Ishikawa (cell line): ENCODE data around the gene NAV1.

ENCODE experiments used
- CEBPB ChIP-seq: IDR thresholded peaks from 2 replicates; pipeline ENCODE4 v1.6.1; 2012
- CREB1 ChIP-seq: IDR thresholded peaks from 2 replicates; pipeline ENCODE4 v1.6.1; 2012; ENCODE audit warnings: low read depth
- EGR1 ChIP-seq: IDR thresholded peaks from 2 replicates; pipeline ENCODE4 v1.6.1; 2012
- EP300 ChIP-seq: IDR thresholded peaks from 2 replicates; pipeline ENCODE4 v1.6.1; 2012; ENCODE audit warnings: borderline replicate concordance
- FOXM1 ChIP-seq: IDR thresholded peaks from 2 replicates; pipeline ENCODE4 v1.6.1; 2012; ENCODE audit warnings: low read depth, borderline replicate concordance
- NFIC ChIP-seq: IDR thresholded peaks from 2 replicates; pipeline ENCODE4 v1.6.1; 2012
- RAD21 ChIP-seq: IDR thresholded peaks from 2 replicates; pipeline ENCODE4 v1.6.1; 2012; ENCODE audit warnings: low read depth
- TAF1 ChIP-seq: IDR thresholded peaks from 2 replicates; pipeline ENCODE4 v1.6.1; 2012; ENCODE audit warnings: low read depth, mild to moderate bottlenecking
- TCF12 ChIP-seq: IDR thresholded peaks from 2 replicates; pipeline ENCODE4 v1.6.1; 2012; ENCODE audit warnings: low read depth
- TEAD4 ChIP-seq: IDR thresholded peaks from 2 replicates; pipeline ENCODE4 v1.6.1; 2012
- YY1 ChIP-seq: IDR thresholded peaks from 2 replicates; pipeline ENCODE4 v1.6.1; 2012; ENCODE audit warnings: low read depth
- ZBTB7A ChIP-seq: IDR thresholded peaks from 2 replicates; pipeline ENCODE4 v1.6.1; 2012; ENCODE audit warnings: low read depth
- TF ChIP-seq, protein P1 (sequence below): IDR thresholded peaks from 2 replicates; pipeline ENCODE4 v1.6.1; 2012
- TF ChIP-seq, protein P2 (sequence below): IDR thresholded peaks from 2 replicates; pipeline ENCODE4 v1.6.1; 2012
- TF ChIP-seq, protein P3 (sequence below): IDR thresholded peaks from 2 replicates; pipeline ENCODE4 v1.6.1; 2012; ENCODE audit warnings: low read depth, mild to moderate bottlenecking

Gene NAV1

DNA sequence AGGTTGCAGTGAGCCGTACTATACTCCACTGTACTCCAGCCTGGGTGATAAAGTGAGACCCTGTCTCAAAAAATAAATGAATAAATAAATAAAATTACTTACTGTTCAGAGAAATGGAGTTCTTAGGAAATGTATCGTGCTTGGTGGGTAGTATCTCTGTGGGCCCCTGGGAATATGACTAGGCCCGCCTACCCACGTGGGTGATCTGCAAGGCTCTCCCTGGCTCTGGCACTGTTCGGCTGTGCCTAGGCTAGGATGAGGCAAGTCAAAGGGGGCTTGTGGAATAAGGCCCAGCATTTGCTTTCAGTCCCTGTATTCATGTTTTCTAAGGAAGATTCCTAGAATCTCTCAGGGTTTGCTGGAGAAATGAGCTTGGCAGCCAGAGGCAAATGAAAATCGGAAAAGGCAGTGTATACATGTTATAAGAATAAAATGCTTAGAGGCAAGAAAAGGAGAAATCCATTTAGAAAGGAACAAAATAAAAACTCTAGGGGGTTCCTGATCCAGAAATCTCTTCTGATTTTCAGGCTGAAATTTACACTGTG is 27.5 kb upstream of the NAV1 start:
- no peak for TF ChIP-seq TAF1
- TF ChIP-seq, protein P1, sequence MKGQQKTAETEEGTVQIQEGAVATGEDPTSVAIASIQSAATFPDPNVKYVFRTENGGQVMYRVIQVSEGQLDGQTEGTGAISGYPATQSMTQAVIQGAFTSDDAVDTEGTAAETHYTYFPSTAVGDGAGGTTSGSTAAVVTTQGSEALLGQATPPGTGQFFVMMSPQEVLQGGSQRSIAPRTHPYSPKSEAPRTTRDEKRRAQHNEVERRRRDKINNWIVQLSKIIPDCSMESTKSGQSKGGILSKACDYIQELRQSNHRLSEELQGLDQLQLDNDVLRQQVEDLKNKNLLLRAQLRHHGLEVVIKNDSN: no peak
- no peak for TF ChIP-seq ZBTB7A
- TF ChIP-seq FOXM1: no peak
- TF ChIP-seq CEBPB: no peak
- no peak for TF ChIP-seq NFIC
- TF ChIP-seq, protein P2, sequence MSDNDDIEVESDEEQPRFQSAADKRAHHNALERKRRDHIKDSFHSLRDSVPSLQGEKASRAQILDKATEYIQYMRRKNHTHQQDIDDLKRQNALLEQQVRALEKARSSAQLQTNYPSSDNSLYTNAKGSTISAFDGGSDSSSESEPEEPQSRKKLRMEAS: no peak
- TF ChIP-seq YY1: no peak
- no peak for TF ChIP-seq TEAD4
- no peak for TF ChIP-seq TCF12
- no peak for TF ChIP-seq CREB1
- TF ChIP-seq EGR1: no peak
- TF ChIP-seq RAD21: no peak
- no peak for TF ChIP-seq EP300
- TF ChIP-seq, protein P3, sequence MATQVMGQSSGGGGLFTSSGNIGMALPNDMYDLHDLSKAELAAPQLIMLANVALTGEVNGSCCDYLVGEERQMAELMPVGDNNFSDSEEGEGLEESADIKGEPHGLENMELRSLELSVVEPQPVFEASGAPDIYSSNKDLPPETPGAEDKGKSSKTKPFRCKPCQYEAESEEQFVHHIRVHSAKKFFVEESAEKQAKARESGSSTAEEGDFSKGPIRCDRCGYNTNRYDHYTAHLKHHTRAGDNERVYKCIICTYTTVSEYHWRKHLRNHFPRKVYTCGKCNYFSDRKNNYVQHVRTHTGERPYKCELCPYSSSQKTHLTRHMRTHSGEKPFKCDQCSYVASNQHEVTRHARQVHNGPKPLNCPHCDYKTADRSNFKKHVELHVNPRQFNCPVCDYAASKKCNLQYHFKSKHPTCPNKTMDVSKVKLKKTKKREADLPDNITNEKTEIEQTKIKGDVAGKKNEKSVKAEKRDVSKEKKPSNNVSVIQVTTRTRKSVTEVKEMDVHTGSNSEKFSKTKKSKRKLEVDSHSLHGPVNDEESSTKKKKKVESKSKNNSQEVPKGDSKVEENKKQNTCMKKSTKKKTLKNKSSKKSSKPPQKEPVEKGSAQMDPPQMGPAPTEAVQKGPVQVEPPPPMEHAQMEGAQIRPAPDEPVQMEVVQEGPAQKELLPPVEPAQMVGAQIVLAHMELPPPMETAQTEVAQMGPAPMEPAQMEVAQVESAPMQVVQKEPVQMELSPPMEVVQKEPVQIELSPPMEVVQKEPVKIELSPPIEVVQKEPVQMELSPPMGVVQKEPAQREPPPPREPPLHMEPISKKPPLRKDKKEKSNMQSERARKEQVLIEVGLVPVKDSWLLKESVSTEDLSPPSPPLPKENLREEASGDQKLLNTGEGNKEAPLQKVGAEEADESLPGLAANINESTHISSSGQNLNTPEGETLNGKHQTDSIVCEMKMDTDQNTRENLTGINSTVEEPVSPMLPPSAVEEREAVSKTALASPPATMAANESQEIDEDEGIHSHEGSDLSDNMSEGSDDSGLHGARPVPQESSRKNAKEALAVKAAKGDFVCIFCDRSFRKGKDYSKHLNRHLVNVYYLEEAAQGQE: no peak

DNA sequence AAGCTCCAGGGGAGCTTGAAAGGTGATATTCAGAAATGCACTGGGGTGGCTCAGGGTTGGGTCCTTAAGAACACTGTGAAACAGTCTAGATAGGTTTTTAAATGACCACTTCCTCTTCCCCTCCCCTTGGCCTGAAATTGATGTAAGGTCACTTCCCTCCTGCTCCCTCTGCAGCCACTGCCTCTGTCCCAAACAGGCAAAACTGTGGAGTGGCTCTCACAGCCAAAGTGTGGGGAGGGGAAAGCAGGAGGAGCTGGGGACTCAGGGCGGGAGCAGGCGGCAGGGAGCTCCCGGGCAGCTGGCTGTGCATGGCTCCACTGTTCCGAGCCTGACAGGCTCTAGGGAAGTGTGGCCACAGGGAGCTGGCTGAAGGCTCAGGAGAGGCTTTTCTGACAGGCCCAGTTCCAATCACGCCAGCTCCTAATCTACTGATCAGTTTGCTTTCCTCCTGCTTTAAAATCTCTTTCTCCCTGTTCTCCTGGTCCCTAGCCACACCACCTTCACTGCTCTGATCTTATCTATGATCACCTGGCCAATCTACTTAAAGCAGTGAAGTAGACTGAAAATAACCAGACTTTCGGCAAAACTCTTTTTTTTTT is 26.9 kb upstream of the NAV1 start:
- TF ChIP-seq, protein P2: no peak
- TF ChIP-seq, protein P1: no peak
- TF ChIP-seq TAF1: no peak
- no peak for TF ChIP-seq EGR1
- no peak for TF ChIP-seq FOXM1

DNA sequence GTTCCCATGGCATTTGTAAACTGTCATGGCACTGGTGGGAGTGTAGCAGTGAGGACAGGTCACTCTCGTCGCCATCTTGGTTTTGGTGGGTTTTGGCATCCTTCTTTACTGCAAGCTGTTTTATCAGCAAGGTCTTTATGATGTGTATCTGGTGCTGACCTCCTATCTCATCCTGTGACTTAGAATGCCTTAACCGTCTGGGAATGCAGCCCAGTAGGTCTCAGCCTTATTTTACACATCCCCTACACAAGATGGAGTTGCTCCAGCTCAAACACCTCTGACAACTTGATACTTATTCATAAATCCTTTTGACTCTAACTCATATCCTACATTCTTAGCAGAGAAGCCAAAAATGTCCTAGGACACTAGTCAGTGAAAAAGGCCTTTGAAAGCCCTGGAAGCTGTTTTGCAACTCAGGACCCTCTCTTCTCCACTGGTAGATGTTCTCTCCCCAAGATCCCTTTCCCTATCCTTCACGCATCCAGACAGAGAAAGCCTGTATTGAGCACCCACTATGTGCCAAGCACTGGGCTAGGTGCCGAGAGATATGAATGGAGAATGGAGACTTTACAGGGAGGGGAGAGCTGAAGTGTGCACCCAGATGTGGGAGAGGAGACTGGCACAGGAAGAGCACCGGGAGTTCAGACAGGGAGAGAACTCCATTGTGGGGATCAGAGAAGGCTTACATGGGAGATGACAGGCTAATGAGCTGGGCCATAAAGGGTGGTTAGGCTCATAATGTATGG is 25.3 kb upstream of the NAV1 start:
- TF ChIP-seq ZBTB7A (no peak), EP300 (no peak), CEBPB (no peak), NFIC (no peak), EGR1 (no peak), CREB1 (no peak), YY1 (no peak), TEAD4 (no peak)
- TF ChIP-seq, protein P2: no peak
- TF ChIP-seq, protein P3: no peak
- TF ChIP-seq, protein P1: no peak

DNA sequence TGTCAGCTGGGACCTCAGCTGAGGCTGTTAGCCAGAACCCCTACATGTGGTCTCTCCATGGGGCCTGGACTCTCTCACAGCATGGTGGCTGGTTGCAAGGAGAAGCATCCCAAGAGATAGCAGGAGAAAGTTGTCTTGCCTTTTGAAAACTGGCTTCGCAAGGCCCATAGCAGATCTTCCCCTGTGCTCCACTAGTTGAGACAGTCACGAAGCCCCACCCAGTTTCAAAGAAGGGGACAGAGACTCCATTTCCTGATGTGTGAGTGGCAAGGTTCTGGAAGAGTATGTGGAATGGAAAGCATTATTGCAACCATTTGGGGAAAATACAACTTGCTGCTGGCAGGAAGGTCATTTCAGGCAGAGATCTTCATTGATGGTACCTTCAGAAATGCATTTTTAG is 24.5 kb upstream of the NAV1 start:
- TF ChIP-seq, protein P2: no peak
- no peak for TF ChIP-seq TAF1
- TF ChIP-seq EGR1: no peak

DNA sequence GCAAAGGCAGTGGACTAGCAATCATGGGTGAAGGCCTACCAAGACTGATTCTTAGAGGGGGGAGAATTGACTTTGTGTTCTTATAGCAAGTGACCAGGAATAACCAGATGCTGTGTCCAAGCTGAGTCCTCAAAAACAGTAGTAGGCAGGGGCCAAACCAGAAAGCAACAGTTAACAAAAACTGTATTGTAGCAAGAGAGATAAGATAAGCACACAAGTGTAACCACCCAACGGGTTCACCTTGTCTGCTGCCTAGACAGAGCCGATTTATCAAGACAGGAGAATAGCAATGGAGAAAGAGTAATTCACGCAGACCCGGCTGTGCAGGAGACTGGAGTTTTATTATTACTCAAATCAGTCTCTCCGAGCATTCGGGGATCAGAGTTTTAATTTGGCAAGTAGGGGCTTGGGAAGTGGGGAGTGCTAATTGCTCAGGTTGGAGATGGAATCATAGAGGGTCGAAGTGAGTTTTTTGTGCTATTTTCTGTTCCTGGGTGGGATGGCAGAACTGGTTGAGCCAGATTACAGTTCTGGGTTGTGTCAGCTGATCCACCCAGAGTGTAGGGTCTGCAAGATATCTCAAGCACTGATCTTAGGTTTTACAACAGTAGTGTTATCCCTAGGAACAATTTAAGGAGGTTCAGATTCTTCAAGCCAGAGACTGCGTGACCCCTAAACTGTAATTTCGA is 23.7 kb upstream of the NAV1 start:
- TF ChIP-seq CREB1 (no peak), FOXM1 (no peak), TCF12 (no peak), NFIC (no peak), EGR1 (no peak), TEAD4 (no peak), EP300 (no peak), TAF1 (no peak), ZBTB7A (no peak), YY1 (no peak), RAD21 (no peak)
- TF ChIP-seq, protein P1: no peak
- TF ChIP-seq, protein P3: no peak
- TF ChIP-seq, protein P2: no peak
